ENCODE data around the gene ANKRD13B.

The ANKRD13B gene

GRCh38 chr17:29573871-29574731 is 18.8 kb upstream of the ANKRD13B start:
- Histone ChIP-seq H3K9ac (no peak overlapping the region), H4K20me1 (peaks cover 92% of the 10 kb centered on the region), H3K36me3 (peaks cover 79% of the 10 kb centered on the region), H3K9me3 (no peaks in the 10 kb centered on the region), H3K4me1 (peaks cover 72% of the 10 kb centered on the region), H3K4me2 (peak overlapping the region; percentile 84; the same call in 1 of the 2 replicates), H3K27me3 (no peaks in the 10 kb centered on the region), H3K4me3 (no peak overlapping the region), H3K27ac (no peak overlapping the region)
- TF ChIP-seq Cebpa-rat (IDR thresholded peaks at IDR 0.05) = no peak

DNA sequence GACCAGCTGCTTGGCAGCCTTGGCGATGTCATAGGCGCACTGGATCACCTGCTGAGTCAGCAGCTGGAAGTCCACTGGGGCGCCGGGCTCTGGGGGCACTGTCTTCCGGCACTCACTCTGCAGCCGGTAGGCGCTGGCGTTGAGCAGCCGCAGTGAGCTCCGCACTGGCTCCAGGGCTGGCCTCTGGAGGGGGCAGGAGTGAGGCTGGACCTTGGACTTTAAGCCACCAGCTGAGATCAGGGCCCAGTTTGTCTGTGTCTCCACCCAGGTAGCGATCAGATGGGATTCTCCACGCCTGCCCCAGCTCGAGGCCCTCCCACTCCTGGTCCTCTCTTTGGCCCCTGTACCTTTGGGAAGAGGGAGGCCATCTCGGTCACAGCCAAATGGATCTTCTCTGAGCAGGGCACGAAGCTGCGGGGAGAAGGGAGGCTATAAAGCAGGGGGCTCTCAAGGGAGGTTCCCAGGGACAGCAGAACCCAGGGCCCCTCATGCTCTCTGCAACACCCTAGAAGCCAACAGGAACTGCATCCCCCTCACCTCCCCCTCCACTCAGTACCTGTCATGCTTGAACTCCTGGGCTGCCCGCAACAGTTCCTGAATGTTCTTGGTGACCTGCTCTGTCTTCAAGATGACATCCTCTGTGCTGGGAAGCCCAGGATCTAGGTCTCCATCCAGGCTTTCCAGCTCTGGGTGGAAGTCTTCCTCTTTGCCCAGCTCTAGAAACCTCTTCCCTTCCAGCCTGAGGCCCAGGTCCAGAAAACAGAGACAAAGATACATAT is 18.0 kb upstream of the ANKRD13B start:
- TF ChIP-seq Cebpa-rat (IDR thresholded peaks at IDR 0.05) = no peak
- H4K20me1 ChIP-seq = peaks cover 91% of the 10 kb centered on the region
- no peaks in the 10 kb centered on the region for H3K9me3 ChIP-seq
- H3K27me3 ChIP-seq = no peaks in the 10 kb centered on the region
- H3K4me2 ChIP-seq = peak overlapping the region; percentile 59
- peaks cover 64% of the 10 kb centered on the region for H3K4me1 ChIP-seq
- H3K36me3 ChIP-seq = peaks cover 88% of the 10 kb centered on the region
- H3K4me3 ChIP-seq = no peak overlapping the region
- peak overlapping the region; percentile 57 for H3K9ac ChIP-seq
- peak overlapping the region; percentile 59 for H3K27ac ChIP-seq

GRCh38 chr17:29575511-29576213 is 17.3 kb upstream of the ANKRD13B start:
- peak overlapping the region; percentile 57 for H3K9ac ChIP-seq
- H3K4me2 ChIP-seq = peak overlapping the region; percentile 59
- no peak overlapping the region for H3K4me3 ChIP-seq
- no peaks in the 10 kb centered on the region for H3K27me3 ChIP-seq
- H3K9me3 ChIP-seq = no peaks in the 10 kb centered on the region
- H4K20me1 ChIP-seq = peaks cover 93% of the 10 kb centered on the region
- peaks cover 91% of the 10 kb centered on the region for H3K36me3 ChIP-seq
- peak overlapping the region; percentile 59 for H3K27ac ChIP-seq
- no peak for TF ChIP-seq Cebpa-rat (IDR thresholded peaks at IDR 0.05)
- peaks cover 66% of the 10 kb centered on the region for H3K4me1 ChIP-seq

DNA sequence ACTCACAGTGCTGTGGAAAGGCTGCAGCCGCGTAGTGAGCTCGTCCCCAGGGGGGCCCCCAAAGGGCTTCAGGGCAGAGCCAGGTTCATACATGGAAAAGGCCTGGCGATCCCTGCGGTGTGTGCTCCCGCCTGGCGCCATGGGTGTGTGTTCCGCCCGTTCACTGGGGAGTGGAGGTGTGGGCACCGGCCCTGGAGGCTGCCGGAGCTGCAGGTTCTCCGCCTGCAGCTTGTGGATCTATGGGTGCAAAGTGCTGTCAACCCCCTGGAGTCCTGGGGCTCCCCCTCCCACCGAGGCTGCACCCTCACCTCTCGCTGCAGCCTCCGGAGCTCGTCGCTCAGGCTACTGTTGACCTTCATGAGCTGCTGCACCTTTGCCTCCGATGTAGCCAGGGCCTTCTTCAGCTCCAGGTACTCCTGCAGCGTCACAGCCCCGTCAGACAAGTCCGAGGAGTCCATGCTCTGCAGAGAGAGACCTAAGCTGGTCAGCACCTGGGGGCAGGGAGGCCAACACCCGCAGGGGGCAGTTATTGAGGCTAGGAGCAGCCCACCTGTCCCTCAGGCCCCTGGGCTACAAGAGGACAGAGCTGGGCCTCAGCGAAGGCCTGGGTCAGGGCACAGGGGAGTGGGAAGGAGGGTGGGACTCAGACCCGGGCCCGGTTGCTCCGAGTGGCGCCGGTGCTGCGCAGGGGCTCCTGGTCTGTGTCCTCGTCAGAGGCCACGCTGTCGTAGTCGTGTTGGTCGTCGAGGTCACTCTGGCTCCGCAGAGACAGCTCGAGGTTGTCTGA is 16.5 kb upstream of the ANKRD13B start:
- Histone ChIP-seq H3K27ac (peak overlapping the region; percentile 59; the same call in 1 of the 2 replicates), H3K27me3 (no peaks in the 10 kb centered on the region), H3K4me2 (peak overlapping the region; percentile 59), H4K20me1 (peaks cover 93% of the 10 kb centered on the region), H3K4me1 (peaks cover 66% of the 10 kb centered on the region), H3K36me3 (peaks cover 92% of the 10 kb centered on the region), H3K4me3 (no peak overlapping the region), H3K9ac (peak overlapping the region; percentile 57), H3K9me3 (no peaks in the 10 kb centered on the region)
- no peak for TF ChIP-seq Cebpa-rat (IDR thresholded peaks at IDR 0.05)

- H3K27ac ChIP-seq = no peak overlapping the region
- H3K9me3 ChIP-seq = no peaks in the 10 kb centered on the region
- no peak overlapping the region for H3K9ac ChIP-seq
- H4K20me1 ChIP-seq = peaks cover 93% of the 10 kb centered on the region
- TF ChIP-seq Cebpa-rat (IDR thresholded peaks at IDR 0.05) = no peak
- H3K4me2 ChIP-seq = no peak overlapping the region
- peaks cover 64% of the 10 kb centered on the region for H3K4me1 ChIP-seq
- no peaks in the 10 kb centered on the region for H3K27me3 ChIP-seq
- H3K36me3 ChIP-seq = peaks cover 92% of the 10 kb centered on the region
- H3K4me3 ChIP-seq = no peak overlapping the region
Observed at GRCh38 chr17:29577001-29577370, 15.9 kb upstream of the ANKRD13B start.

- TF ChIP-seq Cebpa-rat (IDR thresholded peaks at IDR 0.05) = no peak
- Histone ChIP-seq H3K4me3 (no peak overlapping the region), H4K20me1 (peaks cover 95% of the 10 kb centered on the region), H3K36me3 (peaks cover 98% of the 10 kb centered on the region), H3K4me2 (no peak overlapping the region), H3K9me3 (no peaks in the 10 kb centered on the region), H3K27me3 (no peaks in the 10 kb centered on the region), H3K4me1 (peaks cover 64% of the 10 kb centered on the region), H3K9ac (no peak overlapping the region), H3K27ac (no peak overlapping the region)
Observed at GRCh38 chr17:29577385-29578211, 15.3 kb upstream of the ANKRD13B start.

- Histone ChIP-seq H3K9ac (0 out of 2 replicates have a peak overlapping the region, but pooled peaks have one; percentile 15), H3K4me3 (no peak overlapping the region), H3K27me3 (no peaks in the 10 kb centered on the region), H3K27ac (no peak overlapping the region), H3K9me3 (no peaks in the 10 kb centered on the region), H4K20me1 (peaks cover 97% of the 10 kb centered on the region), H3K4me2 (no peak overlapping the region), H3K4me1 (peaks cover 64% of the 10 kb centered on the region), H3K36me3 (peaks cover 99% of the 10 kb centered on the region)
- no peak for TF ChIP-seq Cebpa-rat (IDR thresholded peaks at IDR 0.05)
Observed at GRCh38 chr17:29578626-29579485, 14.1 kb upstream of the ANKRD13B start.

All from BLaER1 (cell line).